GM18868 (cell line): Measurements from ENCODE around the gene RTKN.

Experiments
- ATAC-seq: cut with Tn5 transposase; IDR thresholded peaks from one replicate; pipeline ENCODE4 v1.9.1; 2021; ENCODE audit warnings: mild to moderate bottlenecking, moderate library complexity; ENCODE audit not compliant: unreplicated experiment

RTKN gene

GRCh38 chr2:74440378-74441169 lies 1.2 kb downstream of the RTKN start:
- peak; percentile 92 for ATAC-seq

- no peak for ATAC-seq
Measured at GRCh38 chr2:74439803-74440377, 1.8 kb downstream of the RTKN start.

GRCh38 chr2:74439373-74439772 lies 2.4 kb downstream of the RTKN start:
- ATAC-seq, result no peak

GRCh38 chr2:74438248-74438647 lies 3.5 kb downstream of the RTKN start:
- ATAC-seq, result no peak

- no peak for ATAC-seq
Measured at GRCh38 chr2:74436848-74437695, 4.7 kb downstream of the RTKN start.

- no peak for ATAC-seq
Measured at GRCh38 chr2:74436111-74436805, 5.5 kb downstream of the RTKN start.

GRCh38 chr2:74430502-74430901 lies 11.2 kb downstream of the RTKN start:
- ATAC-seq, result no peak

- no peak for ATAC-seq
Measured at GRCh38 chr2:74429487-74430451, 12.0 kb downstream of the RTKN start.

GRCh38 chr2:74428675-74429074 lies 13.1 kb downstream of the RTKN start:
- no peak for ATAC-seq

- ATAC-seq, result no peak
Measured at GRCh38 chr2:74427551-74427950, 14.2 kb downstream of the RTKN start.

GRCh38 chr2:74426181-74426758 lies 15.5 kb downstream of the RTKN start:
- ATAC-seq, result no peak

GRCh38 chr2:74425523-74425922 lies 16.2 kb downstream of the RTKN start:
- ATAC-seq, result no peak

- no peak for ATAC-seq
Measured at GRCh38 chr2:74424995-74425406, 16.7 kb downstream of the RTKN start.

GRCh38 chr2:74424139-74424992 lies 17.4 kb downstream of the RTKN start:
- no peak for ATAC-seq

- ATAC-seq, result no peak
Measured at GRCh38 chr2:74423231-74424095, 18.3 kb downstream of the RTKN start.

- peak; percentile 90 for ATAC-seq
Measured at GRCh38 chr2:74421221-74421870, 20.4 kb downstream of the RTKN start, which contains the start of the genes C2orf81 and WDR54. Gene C2orf81, minus strand, starts transcription at chr2:74421619. Its CDS starts 59 bp downstream, at chr2:74421560. Gene WDR54, plus strand, starts transcription at chr2:74421730. Its CDS starts 424 bp downstream, at chr2:74422154.
